ENCODE data around the gene TFB1M. TPM values are rescaled to one million over a fixed set of nuclear protein-coding genes. Genes with fewer than 3 reads are reported as not detected.
A peak's percentile ranks its signal among the peaks of the same experiment; 100 is the strongest.

Gene TFB1M
- total RNA-seq, 8 experiments from 2014 or later, result 14.6 to 38.9 (median 21.0) TPM

GRCh38 chr6:155252581-155252980 is 61.7 kb downstream of the TFB1M start:
- Histone ChIP-seq H3K4me3 (no peak overlapping the region), H3K27ac (no peak overlapping the region), H3K4me1 (replicated peaks in 1 of 2) (no peaks in the 10 kb centered on the region)
- WGBS, 10 experiments, result 87 to 100% (median 94%) methylated on average over 2 to 6 of the region's 8 CpGs; no CpG with 5 or more reads in 3 of the 10 experiments
- no peak for ATAC-seq (replicated peaks in 6 of 8)
- in situ Hi-C loops (cut with MboI; ENCODE audit: low pct_unique_long_range_greater_than_20kb in 2 of 9, low sequenced_read_pairs in 9 of 9, unreplicated experiment in 9 of 9), result no loop called here

DNA sequence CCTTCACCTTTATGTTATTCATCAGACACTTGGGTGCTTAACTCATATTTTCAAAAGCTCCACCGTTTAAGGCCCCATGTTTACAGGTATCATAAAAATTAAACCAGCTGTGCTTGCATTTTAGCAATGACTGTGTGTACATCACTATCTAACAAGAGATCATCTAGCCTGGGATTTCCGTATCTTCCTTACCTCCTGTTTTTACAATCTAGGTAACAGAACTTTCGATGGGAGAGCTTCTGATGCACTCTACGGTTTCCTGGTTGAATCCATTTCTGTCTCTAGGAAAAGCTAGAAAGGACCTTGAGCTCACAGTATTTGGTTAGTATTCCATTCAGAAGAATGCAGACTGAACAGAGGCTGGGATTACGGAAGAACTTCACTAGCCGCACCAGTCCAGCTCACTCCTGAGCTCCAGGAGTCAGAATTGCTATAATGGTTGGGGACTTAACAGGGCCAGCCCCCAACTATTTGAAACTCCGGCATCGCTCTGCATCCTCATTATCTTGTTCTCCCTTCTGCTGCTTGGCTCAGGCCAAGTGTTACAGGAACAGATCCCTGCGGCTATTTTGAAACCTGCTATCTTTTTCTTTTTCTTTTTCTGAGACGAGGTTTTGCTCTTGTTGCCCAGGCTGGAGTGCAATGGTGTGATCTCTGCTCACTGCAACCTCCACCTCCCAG is 63.4 kb downstream of the TFB1M start:
- in situ Hi-C loops (cut with MboI; ENCODE audit: low pct_unique_long_range_greater_than_20kb in 2 of 9, low sequenced_read_pairs in 9 of 9, unreplicated experiment in 9 of 9), result no loop called here
- no peak for ATAC-seq (replicated peaks in 6 of 8)
- no peak overlapping the region for H3K4me3 ChIP-seq
- WGBS, 10 experiments, result 88 to 100% (median 92%) methylated on average over 1 to 10 of the region's 10 CpGs; no CpG with 5 or more reads in 2 of the 10 experiments
- no peak overlapping the region for H3K27ac ChIP-seq
- no peaks in the 10 kb centered on the region for H3K4me1 ChIP-seq (replicated peaks in 1 of 2)

- peak; percentile 41 to 76 (median 56) for ATAC-seq (replicated peaks in 6 of 8)
- in situ Hi-C loops (cut with MboI; ENCODE audit: low pct_unique_long_range_greater_than_20kb in 2 of 9, low sequenced_read_pairs in 9 of 9, unreplicated experiment in 9 of 9), result loop anchor here in 1 of 9 experiments (10.0 kb wide), 1 partner anchor 74 kb away; no protein-coding TSS in a partner anchor
- H3K4me1 ChIP-seq (replicated peaks in 1 of 2), result no peaks in the 10 kb centered on the region
- H3K4me3 ChIP-seq, result no peak overlapping the region
- 36 to 95% (median 85%) methylated on average over 1 to 19 of the region's 30 CpGs for WGBS, 10 experiments
- no peak overlapping the region for H3K27ac ChIP-seq
These were observed 66.0 kb downstream of the TFB1M start for GRCh38 chr6:155248008-155249001.

DNA sequence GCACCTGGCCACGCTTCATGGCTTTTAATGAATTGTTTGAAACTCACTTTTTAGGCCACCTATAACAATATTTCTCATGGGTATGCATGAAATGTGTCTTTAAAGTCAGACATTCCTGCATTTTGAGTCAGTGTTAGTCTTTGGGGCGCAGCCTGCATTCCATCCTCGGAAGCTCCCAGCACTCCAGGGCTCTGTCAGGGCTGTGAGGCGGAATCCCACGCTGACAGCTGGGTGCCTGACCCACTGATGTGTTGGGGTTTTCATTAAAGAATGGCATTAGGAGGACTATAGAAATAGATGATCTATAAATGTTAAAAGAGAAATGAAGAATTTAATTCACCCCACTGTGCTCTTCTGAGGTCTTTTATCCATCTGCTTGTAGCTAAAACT is 66.7 kb downstream of the TFB1M start:
- 35 to 100% (median 89%) methylated on average over 2 to 4 of the region's 5 CpGs; no CpG with 5 or more reads in 6 of the 10 experiments for WGBS, 10 experiments
- Histone ChIP-seq H3K4me1 (replicated peaks in 1 of 2) (no peaks in the 10 kb centered on the region), H3K4me3 (no peak overlapping the region), H3K27ac (no peak overlapping the region)
- in situ Hi-C loops (cut with MboI; ENCODE audit: low pct_unique_long_range_greater_than_20kb in 2 of 9, low sequenced_read_pairs in 9 of 9, unreplicated experiment in 9 of 9), result loop anchor here in 1 of 9 experiments (10.0 kb wide), 1 partner anchor 73 kb away; no protein-coding TSS in a partner anchor
- peak in 2 of 8 experiments; percentile 68 to 84 for ATAC-seq (replicated peaks in 6 of 8)

DNA sequence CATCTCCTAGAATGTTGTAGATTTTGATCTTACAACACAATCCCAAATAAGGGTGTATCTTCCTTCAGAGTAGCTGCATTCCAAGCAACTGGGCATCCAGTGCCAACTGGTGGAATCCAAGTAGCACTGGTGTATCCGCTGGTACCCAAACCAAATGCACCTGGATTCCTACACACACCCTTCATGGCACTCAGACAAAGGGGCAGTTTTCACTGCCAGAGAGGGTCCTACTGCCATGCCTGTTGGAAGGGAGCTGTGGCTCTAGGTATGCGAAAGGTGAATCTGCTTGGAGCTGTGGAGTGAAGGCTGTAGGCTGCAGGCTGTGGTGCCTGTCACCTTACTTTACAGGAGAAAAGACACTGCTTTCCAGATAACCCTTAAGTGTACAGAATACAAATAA is 67.5 kb downstream of the TFB1M start:
- Histone ChIP-seq H3K4me1 (replicated peaks in 1 of 2) (no peaks in the 10 kb centered on the region), H3K27ac (no peak overlapping the region)
- no peak for ATAC-seq (replicated peaks in 6 of 8)

DNA sequence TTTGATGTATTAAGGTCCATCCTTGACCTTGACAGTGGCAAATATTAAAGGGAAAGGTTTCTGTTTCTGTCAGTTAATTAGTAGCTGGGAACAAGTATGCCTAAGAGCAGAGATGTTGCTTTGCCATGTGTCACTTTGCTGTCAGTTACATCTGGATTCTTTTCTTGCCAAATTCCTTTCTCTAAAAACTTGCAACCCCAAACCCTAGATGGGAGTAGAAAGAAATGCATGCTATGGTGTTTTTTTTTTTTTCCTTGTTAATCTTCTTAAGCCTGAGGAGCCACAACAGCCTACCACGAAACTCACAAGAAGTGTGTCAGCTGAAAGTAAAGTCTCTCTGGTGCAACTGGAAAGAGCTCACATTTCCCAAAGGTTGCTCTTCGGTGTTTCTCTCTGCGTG is 68.5 kb downstream of the TFB1M start:
- 31 to 100% (median 95%) methylated on average over 1 to 3 of the region's 3 CpGs; no CpG with 5 or more reads in 3 of the 10 experiments for WGBS, 10 experiments
- H3K4me1 ChIP-seq (replicated peaks in 1 of 2), result no peaks in the 10 kb centered on the region
- ATAC-seq (replicated peaks in 6 of 8), result no peak
- no peak overlapping the region for H3K4me3 ChIP-seq
- in situ Hi-C loops (cut with MboI; ENCODE audit: low pct_unique_long_range_greater_than_20kb in 2 of 9, low sequenced_read_pairs in 9 of 9, unreplicated experiment in 9 of 9), result loop anchor here in 1 of 9 experiments (10.0 kb wide), 1 partner anchor 71 kb away; no protein-coding TSS in a partner anchor
- H3K27ac ChIP-seq, result no peak overlapping the region

More for the DNA sequence above, 67.5 kb downstream of the TFB1M start:
- H3K4me3 ChIP-seq, result no peak overlapping the region
- in situ Hi-C loops (cut with MboI; ENCODE audit: low pct_unique_long_range_greater_than_20kb in 2 of 9, low sequenced_read_pairs in 9 of 9, unreplicated experiment in 9 of 9), result loop anchor here in 1 of 9 experiments (10.0 kb wide), 1 partner anchor 72 kb away; no protein-coding TSS in a partner anchor
- WGBS, 10 experiments, result 94 to 100% (median 100%) methylated on average over 1 to 2 of the region's 2 CpGs; no CpG with 5 or more reads in 4 of the 10 experiments

GRCh38 chr6:155245193-155245592 is 69.1 kb downstream of the TFB1M start:
- no peak overlapping the region for H3K27ac ChIP-seq
- no peaks in the 10 kb centered on the region for H3K4me1 ChIP-seq (replicated peaks in 1 of 2)
- in situ Hi-C loops (cut with MboI; ENCODE audit: low pct_unique_long_range_greater_than_20kb in 2 of 9, low sequenced_read_pairs in 9 of 9, unreplicated experiment in 9 of 9), result loop anchor here in 1 of 9 experiments (10.0 kb wide), 1 partner anchor 70 kb away; no protein-coding TSS in a partner anchor
- 89 to 100% (median 100%) methylated on average over 1 to 6 of the region's 7 CpGs; no CpG with 5 or more reads in 1 of the 10 experiments for WGBS, 10 experiments
- no peak overlapping the region for H3K4me3 ChIP-seq
- no peak for ATAC-seq (replicated peaks in 6 of 8)

GRCh38 chr6:155244434-155244833 is 69.8 kb downstream of the TFB1M start:
- in situ Hi-C loops (cut with MboI; ENCODE audit: low pct_unique_long_range_greater_than_20kb in 2 of 9, low sequenced_read_pairs in 9 of 9, unreplicated experiment in 9 of 9), result loop anchor here in 1 of 9 experiments (10.0 kb wide), 1 partner anchor 70 kb away; no protein-coding TSS in a partner anchor
- Histone ChIP-seq H3K4me3 (no peak overlapping the region), H3K27ac (no peak overlapping the region), H3K4me1 (replicated peaks in 1 of 2) (no peaks in the 10 kb centered on the region)
- WGBS, 10 experiments, result 65 to 100% (median 96%) methylated on average over 1 to 4 of the region's 4 CpGs; no CpG with 5 or more reads in 2 of the 10 experiments
- ATAC-seq (replicated peaks in 6 of 8), result no peak

- H3K4me1 ChIP-seq (replicated peaks in 1 of 2), result no peaks in the 10 kb centered on the region
- H3K4me3 ChIP-seq, result no peak overlapping the region
- no peak overlapping the region for H3K27ac ChIP-seq
- ATAC-seq (replicated peaks in 6 of 8), result no peak
- WGBS, 10 experiments, result 72 to 100% (median 81%) methylated on average over 2 to 8 of the region's 8 CpGs; no CpG with 5 or more reads in 4 of the 10 experiments
- in situ Hi-C loops (cut with MboI; ENCODE audit: low pct_unique_long_range_greater_than_20kb in 2 of 9, low sequenced_read_pairs in 9 of 9, unreplicated experiment in 9 of 9), result loop anchor here in 1 of 9 experiments (10.0 kb wide), 1 partner anchor 67 kb away; no protein-coding TSS in a partner anchor
These were observed 72.3 kb downstream of the TFB1M start for GRCh38 chr6:155241966-155242365.

DNA sequence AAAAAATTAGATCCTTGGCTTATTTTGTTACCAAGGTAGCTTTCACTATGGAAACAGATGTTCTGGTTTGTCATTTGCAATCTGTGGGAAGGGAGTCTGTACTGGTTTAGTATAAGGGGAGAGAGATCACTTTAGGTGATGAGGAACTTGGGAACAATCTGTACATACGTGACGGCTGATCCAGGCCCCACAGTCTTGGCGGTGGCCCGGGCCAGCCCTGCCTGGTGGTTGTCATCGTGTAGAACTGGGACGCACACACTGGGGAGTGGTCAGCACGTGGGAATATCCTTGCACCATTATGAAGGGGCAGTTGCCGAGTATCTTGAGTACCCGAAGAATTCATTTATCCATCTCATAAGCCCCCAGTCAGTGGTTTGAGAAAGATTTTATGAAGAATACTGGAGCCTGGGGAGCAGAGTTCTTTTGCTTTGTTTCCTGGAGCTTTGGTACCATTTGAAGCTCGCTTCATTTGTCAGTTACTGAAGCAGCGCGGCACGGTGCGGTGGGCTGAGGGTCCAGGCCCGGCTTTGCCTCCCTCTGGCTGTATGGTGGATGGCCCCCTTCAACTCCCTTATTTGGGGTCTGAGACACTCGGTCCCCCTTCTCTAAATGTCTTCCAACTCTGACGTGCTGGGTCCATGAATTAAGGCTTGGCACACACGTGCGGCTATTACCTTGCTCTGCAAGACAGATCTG is 73.2 kb downstream of the TFB1M start:
- H3K4me3 ChIP-seq, result no peak overlapping the region
- peak in 1 of 8 experiments; percentile 29 for ATAC-seq (replicated peaks in 6 of 8)
- WGBS, 10 experiments, result 81 to 100% (median 99%) methylated on average over 2 to 13 of the region's 19 CpGs; no CpG with 5 or more reads in 3 of the 10 experiments
- no peaks in the 10 kb centered on the region for H3K4me1 ChIP-seq (replicated peaks in 1 of 2)
- no peak overlapping the region for H3K27ac ChIP-seq
- in situ Hi-C loops (cut with MboI; ENCODE audit: low pct_unique_long_range_greater_than_20kb in 2 of 9, low sequenced_read_pairs in 9 of 9, unreplicated experiment in 9 of 9), result loop anchor here in 1 of 9 experiments (10.0 kb wide), 1 partner anchor 66 kb away; no protein-coding TSS in a partner anchor

GRCh38 chr6:155237613-155238012 is 76.7 kb downstream of the TFB1M start:
- Histone ChIP-seq H3K4me1 (replicated peaks in 1 of 2) (no peaks in the 10 kb centered on the region), H3K4me3 (no peak overlapping the region), H3K27ac (no peak overlapping the region)
- ATAC-seq (replicated peaks in 6 of 8), result no peak
- in situ Hi-C loops (cut with MboI; ENCODE audit: low pct_unique_long_range_greater_than_20kb in 2 of 9, low sequenced_read_pairs in 9 of 9, unreplicated experiment in 9 of 9), result no loop called here
- 100% methylated on average over 1 of the region's 1 CpG; no CpG with 5 or more reads in 8 of the 10 experiments for WGBS, 10 experiments

- in situ Hi-C loops (cut with MboI; ENCODE audit: low pct_unique_long_range_greater_than_20kb in 2 of 9, low sequenced_read_pairs in 9 of 9, unreplicated experiment in 9 of 9), result no loop called here
- Histone ChIP-seq H3K27ac (no peak overlapping the region), H3K4me3 (no peak overlapping the region), H3K4me1 (replicated peaks in 1 of 2) (no peaks in the 10 kb centered on the region)
- peak in 2 of 8 experiments; percentile 68 to 74 for ATAC-seq (replicated peaks in 6 of 8)
- WGBS, 10 experiments, result 54 to 100% (median 68%) methylated on average over 1 to 5 of the region's 5 CpGs; no CpG with 5 or more reads in 4 of the 10 experiments
These were observed 79.2 kb downstream of the TFB1M start for GRCh38 chr6:155235087-155235486.

Measured in motor neuron (in vitro differentiated cells).